Hepatocyte (in vitro differentiated cells): ENCODE results near the gene TGM3.

Source experiments
- EZH2 ChIP-seq: fragments of 200-600 bp; sonication (generic); IDR thresholded peaks from 2 replicates; pipeline ENCODE4 v1.6.1; 2016; ENCODE audit warnings: antibody characterized with exemption, mild to moderate bottlenecking, borderline replicate concordance
- EZH2phosphoT487 ChIP-seq: fragments of 200-600 bp; sonication (generic); IDR thresholded peaks from one replicate; pipeline ENCODE4 v1.6.1; 2018; ENCODE audit warnings: antibody characterized with exemption, mild to moderate bottlenecking, low read depth, moderate library complexity; ENCODE audit not compliant: unreplicated experiment, severe bottlenecking

DNA sequence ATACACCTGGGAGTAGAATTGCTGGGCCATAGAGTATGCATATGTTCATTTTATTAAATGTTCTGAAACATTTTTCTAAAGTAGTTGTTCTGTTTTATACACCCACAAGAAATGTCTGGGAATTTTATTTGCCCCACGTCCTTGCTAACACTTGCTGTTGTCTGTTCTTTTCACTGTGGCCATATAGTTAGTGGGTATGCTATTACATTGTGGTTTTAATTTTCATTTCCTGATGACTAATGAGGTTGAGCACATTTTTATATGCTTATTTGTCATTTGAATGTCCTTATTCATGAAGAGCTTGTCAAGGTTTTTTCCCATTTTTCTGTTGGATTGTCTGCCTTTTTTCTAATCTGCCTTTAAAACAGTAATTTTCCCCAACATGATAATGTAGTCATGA is 41.5 kb upstream of the TGM3 start:
- no peak for TF ChIP-seq EZH2phosphoT487
- TF ChIP-seq EZH2, result no peak
